ENCODE results near the gene CDHR5.
"Not testable (repeated sequence)": the region's sequence is repeated elsewhere in the genome, so short reads cannot be mapped to it uniquely, and the experiment has no call there.

The CDHR5 gene

GRCh38 chr11:655036-655726, 30.4 kb upstream of the CDHR5 start:
- DNase-seq (ENCODE audit: low spot score) = no peak
- in situ Hi-C loops (cut with MboI; ENCODE audit: low sequenced_read_pairs, unreplicated experiment) = no loop called here
- no peak for TF ChIP-seq CTCF (IDR thresholded peaks at IDR 0.05; ENCODE audit: borderline replicate concordance, control extremely low read depth, extremely low read depth, insufficient read depth, missing control alignments)

GRCh38 chr11:654444-654843, 29.7 kb upstream of the CDHR5 start:
- in situ Hi-C loops (cut with MboI; ENCODE audit: low sequenced_read_pairs, unreplicated experiment); DNase-seq (ENCODE audit: low spot score): not testable (repeated sequence)

- DNase-seq (ENCODE audit: low spot score) = no peak
- in situ Hi-C loops (cut with MboI; ENCODE audit: low sequenced_read_pairs, unreplicated experiment) = no loop called here
- no peak for TF ChIP-seq CTCF (IDR thresholded peaks at IDR 0.05; ENCODE audit: borderline replicate concordance, control extremely low read depth, extremely low read depth, insufficient read depth, missing control alignments)
Observed at GRCh38 chr11:653837-654236, 29.1 kb upstream of the CDHR5 start.

GRCh38 chr11:653136-653535, 28.4 kb upstream of the CDHR5 start:
- DNase-seq (ENCODE audit: low spot score); in situ Hi-C loops (cut with MboI; ENCODE audit: low sequenced_read_pairs, unreplicated experiment): not testable (repeated sequence)

- no peak for DNase-seq (ENCODE audit: low spot score)
Observed at GRCh38 chr11:650482-650881, 25.7 kb upstream of the CDHR5 start.

GRCh38 chr11:647672-648158, 23.0 kb upstream of the CDHR5 start:
- DNase-seq (ENCODE audit: low spot score); in situ Hi-C loops (cut with MboI; ENCODE audit: low sequenced_read_pairs, unreplicated experiment): not testable (repeated sequence)

More at GRCh38 chr11:650482-650881, 25.7 kb upstream of the CDHR5 start:
- no peak for TF ChIP-seq CTCF (IDR thresholded peaks at IDR 0.05; ENCODE audit: borderline replicate concordance, control extremely low read depth, extremely low read depth, insufficient read depth, missing control alignments)
- in situ Hi-C loops (cut with MboI; ENCODE audit: low sequenced_read_pairs, unreplicated experiment) = no loop called here

GRCh38 chr11:646214-646613, 21.5 kb upstream of the CDHR5 start:
- in situ Hi-C loops (cut with MboI; ENCODE audit: low sequenced_read_pairs, unreplicated experiment) = no loop called here
- TF ChIP-seq CTCF (IDR thresholded peaks at IDR 0.05; ENCODE audit: borderline replicate concordance, control extremely low read depth, extremely low read depth, insufficient read depth, missing control alignments) = no peak
- DNase-seq (ENCODE audit: low spot score) = peak; percentile 36

GRCh38 chr11:645536-645935, 20.8 kb upstream of the CDHR5 start:
- in situ Hi-C loops (cut with MboI; ENCODE audit: low sequenced_read_pairs, unreplicated experiment) = no loop called here
- DNase-seq (ENCODE audit: low spot score) = peak; percentile 57
- TF ChIP-seq CTCF (IDR thresholded peaks at IDR 0.05; ENCODE audit: borderline replicate concordance, control extremely low read depth, extremely low read depth, insufficient read depth, missing control alignments) = no peak
